ENCODE data around the gene TMED9. TPM values are rescaled to one million over a fixed set of nuclear protein-coding genes. Genes with fewer than 3 reads are reported as not detected.

Gene TMED9
- total and polyA plus RNA-seq, 9 of the 15 experiments (the other 6 are each of a cell fraction or from before 2014, with no cell fraction given) = 43.7 to 301 (median 90.0) TPM

DNA sequence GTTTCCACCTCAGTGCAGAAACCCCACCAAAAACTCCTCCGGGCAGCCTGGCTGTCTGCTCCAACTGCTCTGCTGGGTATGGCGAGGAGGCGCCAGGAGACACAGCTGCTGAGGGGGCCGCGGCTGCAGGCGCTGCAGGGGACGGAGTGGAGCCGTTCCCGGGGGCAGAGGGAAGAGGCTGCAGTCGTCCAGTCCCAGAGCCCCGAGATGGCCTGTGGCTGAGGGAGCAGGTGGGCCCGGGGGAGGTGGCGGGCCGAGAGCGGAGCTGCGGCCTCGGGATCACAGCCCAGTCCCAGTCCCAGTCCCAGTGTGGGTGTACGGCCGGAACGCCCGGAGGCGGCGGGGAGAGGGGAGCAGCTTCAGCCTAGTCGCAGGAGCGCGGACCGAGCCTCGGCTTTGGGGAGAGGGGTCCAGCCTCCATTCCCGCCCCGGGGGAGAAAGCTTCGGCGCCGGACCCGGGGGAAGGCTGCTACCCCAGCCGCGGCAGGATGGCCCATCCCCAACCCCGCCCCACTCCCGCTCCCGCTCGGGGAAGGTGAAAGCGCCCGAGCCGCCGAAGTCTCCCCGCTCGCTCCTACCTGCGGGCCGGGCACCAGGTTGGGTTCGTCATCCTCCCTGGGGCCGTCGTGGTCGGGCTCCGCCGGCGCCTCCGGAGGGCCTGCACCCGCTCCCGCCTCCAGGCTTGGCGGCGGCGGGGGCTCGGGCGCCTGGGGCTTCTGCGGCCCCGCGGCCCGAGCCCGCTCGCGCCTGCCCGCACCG lies 38.2 kb upstream of the TMED9 start:
- ChIA-PET CTCF (ENCODE audit: low intra/inter-chr PET ratio) (interaction anchor here (0.7 kb wide), 1 partner anchor 562 kb away, joined by 3 read pairs; no protein-coding TSS in a partner anchor), POLR2A (interaction anchor here (0.6 to 1.3 kb wide), 2 partner anchors 9 to 12 kb away, joined by 3 to 5 read pairs; no protein-coding TSS in a partner anchor)
- Histone ChIP-seq H2AFZ (ENCODE audit: low read depth, low read length) (peak overlapping the region; percentile 23; the same call in 1 of the 2 replicates), H3K36me3 (ENCODE audit: control insufficient read depth, insufficient read depth, low read length) (peaks cover 33% of the 10 kb centered on the region), H3K9ac (ENCODE audit: insufficient read depth in 1 of 2, low read depth in 2 of 2, low read length in 2 of 2) (peak overlapping the region; percentile 75 to 94), H3K9me3 (replicated peaks; ENCODE audit: control insufficient read depth, insufficient read depth, low read depth, low read length) (no peaks in the 10 kb centered on the region), H3K4me3 (peak overlapping the region; percentile 83), H3K27me3 (ENCODE audit: control insufficient read depth in 2 of 2, insufficient read depth in 2 of 2, low read length in 2 of 2) (no peaks in the 10 kb centered on the region), H3K4me1 (replicated peaks in 1 of 2; ENCODE audit: control insufficient read depth in 2 of 2, insufficient read depth in 2 of 2, low read length in 2 of 2) (peaks cover 18 to 35% of the 10 kb centered on the region in 2 experiments), H3K9me1 (ENCODE audit: control insufficient read depth, insufficient read depth, low read length) (no peaks in the 10 kb centered on the region), H4K20me1 (replicated peaks; ENCODE audit: control insufficient read depth, insufficient read depth, low read length) (peaks cover 17% of the 10 kb centered on the region), H3K27ac (ENCODE audit: extremely low read depth, low read depth, low read length) (peak overlapping the region; percentile 62), H3K79me2 (ENCODE audit: control insufficient read depth, insufficient read depth, low read length) (peaks cover 43% of the 10 kb centered on the region), H3K4me2 (ENCODE audit: insufficient read depth, low read length) (peak overlapping the region; percentile 76)
- DNase-seq (ENCODE audit: extremely low read depth in 1 of 4, low spot score in 3 of 4) = peak; percentile 29 to 80 (median 72)
- in situ Hi-C loops (cut with MboI) (no loop called here), intact Hi-C loops (cut with micrococcal nuclease) (loop anchor here (2.0 kb wide), 1 partner anchor 57 kb away; the partner anchor contains the start of gene PDLIM7)
- no TSS peak for BruUV-seq (replicated peaks)
- peak; percentile 60 for ATAC-seq
- FAIRE-seq = no peak
- under 1% methylated on average over 37 of the region's 72 CpGs for WGBS (ENCODE audit: insufficient coverage, low coverage, missing lambda C conversion rate)
- TF ChIP-seq CHD1 (IDR thresholded peaks at IDR 0.05; ENCODE audit: low read length) (peak; percentile 1), HMGN3 (IDR thresholded peaks at IDR 0.05; ENCODE audit: borderline replicate concordance, extremely low read depth, insufficient read length, low read depth, low read length) (peak; percentile 6), DPF2 (IDR thresholded peaks at IDR 0.05) (no peak), SP2 (IDR thresholded peaks at IDR 0.05; ENCODE audit: extremely low read depth, low read depth, low read length, poor library complexity, severe bottlenecking) (no peak), CREB1 (IDR thresholded peaks at IDR 0.05) (no peak), CREB1 (CRISPR knock-in tag; IDR thresholded peaks at IDR 0.05) (0 out of 2 replicates have a peak, but pooled peaks have one; percentile 44), ZBTB1 (CRISPR knock-in tag; IDR thresholded peaks at IDR 0.05; ENCODE audit: borderline replicate concordance, low read depth) (peak; percentile 6; the same call in 1 of the 2 replicates), EGR1 (conservative IDR thresholded peaks at IDR 0.05) (0 out of 2 replicates have a peak, but pooled peaks have one; percentile 17), ETV6 (IDR thresholded peaks at IDR 0.05; ENCODE audit: borderline replicate concordance in 1 of 2, low read depth in 2 of 2, low read length in 1 of 2) (no peak), ETV6 (CRISPR knock-in tag; IDR thresholded peaks at IDR 0.05; ENCODE audit: borderline replicate concordance) (no peak), CBFB (CRISPR knock-in tag; IDR thresholded peaks at IDR 0.05) (no peak)
- TF ChIP-seq, protein P1, sequence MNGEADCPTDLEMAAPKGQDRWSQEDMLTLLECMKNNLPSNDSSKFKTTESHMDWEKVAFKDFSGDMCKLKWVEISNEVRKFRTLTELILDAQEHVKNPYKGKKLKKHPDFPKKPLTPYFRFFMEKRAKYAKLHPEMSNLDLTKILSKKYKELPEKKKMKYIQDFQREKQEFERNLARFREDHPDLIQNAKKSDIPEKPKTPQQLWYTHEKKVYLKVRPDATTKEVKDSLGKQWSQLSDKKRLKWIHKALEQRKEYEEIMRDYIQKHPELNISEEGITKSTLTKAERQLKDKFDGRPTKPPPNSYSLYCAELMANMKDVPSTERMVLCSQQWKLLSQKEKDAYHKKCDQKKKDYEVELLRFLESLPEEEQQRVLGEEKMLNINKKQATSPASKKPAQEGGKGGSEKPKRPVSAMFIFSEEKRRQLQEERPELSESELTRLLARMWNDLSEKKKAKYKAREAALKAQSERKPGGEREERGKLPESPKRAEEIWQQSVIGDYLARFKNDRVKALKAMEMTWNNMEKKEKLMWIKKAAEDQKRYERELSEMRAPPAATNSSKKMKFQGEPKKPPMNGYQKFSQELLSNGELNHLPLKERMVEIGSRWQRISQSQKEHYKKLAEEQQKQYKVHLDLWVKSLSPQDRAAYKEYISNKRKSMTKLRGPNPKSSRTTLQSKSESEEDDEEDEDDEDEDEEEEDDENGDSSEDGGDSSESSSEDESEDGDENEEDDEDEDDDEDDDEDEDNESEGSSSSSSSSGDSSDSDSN (IDR thresholded peaks at IDR 0.05; ENCODE audit: borderline replicate concordance in 1 of 2, low read depth in 2 of 2, low read length in 2 of 2) = 0 out of 4 replicates have a peak, but pooled peaks of 1 of the 2 experiments have one; percentile 24
- TF ChIP-seq, protein P2, sequence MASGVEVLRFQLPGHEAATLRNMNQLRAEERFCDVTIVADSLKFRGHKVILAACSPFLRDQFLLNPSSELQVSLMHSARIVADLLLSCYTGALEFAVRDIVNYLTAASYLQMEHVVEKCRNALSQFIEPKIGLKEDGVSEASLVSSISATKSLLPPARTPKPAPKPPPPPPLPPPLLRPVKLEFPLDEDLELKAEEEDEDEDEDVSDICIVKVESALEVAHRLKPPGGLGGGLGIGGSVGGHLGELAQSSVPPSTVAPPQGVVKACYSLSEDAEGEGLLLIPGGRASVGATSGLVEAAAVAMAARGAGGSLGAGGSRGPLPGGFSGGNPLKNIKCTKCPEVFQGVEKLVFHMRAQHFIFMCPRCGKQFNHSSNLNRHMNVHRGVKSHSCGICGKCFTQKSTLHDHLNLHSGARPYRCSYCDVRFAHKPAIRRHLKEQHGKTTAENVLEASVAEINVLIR (CRISPR knock-in tag; IDR thresholded peaks at IDR 0.05) = no peak
- TF ChIP-seq, protein P3, sequence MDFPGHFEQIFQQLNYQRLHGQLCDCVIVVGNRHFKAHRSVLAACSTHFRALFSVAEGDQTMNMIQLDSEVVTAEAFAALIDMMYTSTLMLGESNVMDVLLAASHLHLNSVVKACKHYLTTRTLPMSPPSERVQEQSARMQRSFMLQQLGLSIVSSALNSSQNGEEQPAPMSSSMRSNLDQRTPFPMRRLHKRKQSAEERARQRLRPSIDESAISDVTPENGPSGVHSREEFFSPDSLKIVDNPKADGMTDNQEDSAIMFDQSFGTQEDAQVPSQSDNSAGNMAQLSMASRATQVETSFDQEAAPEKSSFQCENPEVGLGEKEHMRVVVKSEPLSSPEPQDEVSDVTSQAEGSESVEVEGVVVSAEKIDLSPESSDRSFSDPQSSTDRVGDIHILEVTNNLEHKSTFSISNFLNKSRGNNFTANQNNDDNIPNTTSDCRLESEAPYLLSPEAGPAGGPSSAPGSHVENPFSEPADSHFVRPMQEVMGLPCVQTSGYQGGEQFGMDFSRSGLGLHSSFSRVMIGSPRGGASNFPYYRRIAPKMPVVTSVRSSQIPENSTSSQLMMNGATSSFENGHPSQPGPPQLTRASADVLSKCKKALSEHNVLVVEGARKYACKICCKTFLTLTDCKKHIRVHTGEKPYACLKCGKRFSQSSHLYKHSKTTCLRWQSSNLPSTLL (IDR thresholded peaks at IDR 0.05) = peak; percentile 90

Measured in K562 (cell line).